ENCODE data around the gene USP35. TPM values are rescaled to one million over a fixed set of nuclear protein-coding genes. Genes with fewer than 3 reads are reported as not detected.

USP35 gene
- total RNA-seq, 4 donors from 2014 or later: 7.4 to 17.2 (median 10.9) TPM

DNA sequence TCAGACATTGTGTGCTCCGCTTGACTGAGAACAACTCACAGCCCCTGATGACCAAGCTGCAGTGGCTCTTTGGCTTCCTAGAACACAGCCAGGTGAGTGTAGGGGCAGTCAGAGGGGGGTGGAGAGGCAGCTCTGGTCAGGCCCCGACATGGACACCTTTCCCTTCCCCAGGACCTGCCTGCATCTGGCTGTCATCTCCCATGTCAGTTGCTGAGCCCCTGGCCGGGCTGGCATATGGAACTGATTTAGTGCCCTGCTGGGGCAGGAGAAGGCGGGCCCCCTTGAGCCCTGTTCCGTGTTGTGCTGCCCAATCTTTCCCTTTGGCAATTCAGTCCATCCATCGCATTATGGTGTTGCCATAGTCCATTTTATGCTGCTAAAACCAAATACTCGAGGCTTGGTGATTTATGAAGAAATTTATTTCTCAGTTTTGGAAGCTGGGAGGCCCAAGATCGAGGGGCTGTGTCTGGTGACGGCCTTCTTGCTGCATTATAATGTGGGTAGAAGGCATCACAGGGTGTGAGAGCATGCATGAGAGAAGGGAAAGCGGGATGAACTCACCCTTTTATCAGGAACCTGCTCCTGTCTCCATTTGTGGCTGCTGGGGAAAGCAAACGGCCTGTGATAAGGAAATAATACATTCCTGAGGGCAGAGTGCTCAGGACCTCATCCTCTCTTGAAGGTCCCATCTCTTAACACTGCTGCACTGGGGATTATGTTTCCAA lies 19.0 kb downstream of the USP35 start:
- no peak overlapping the region for H3K27ac ChIP-seq
- intact Hi-C loops (cut with DNase I; ENCODE audit: low total_unique reads): no loop called here
- TF ChIP-seq POLR2AphosphoS5 (IDR thresholded peaks at IDR 0.05) (no peak), POLR2A (IDR thresholded peaks at IDR 0.05) (no peak), EP300 (IDR thresholded peaks at IDR 0.05; ENCODE audit: low read depth) (no peak)
- TF ChIP-seq, protein P1, sequence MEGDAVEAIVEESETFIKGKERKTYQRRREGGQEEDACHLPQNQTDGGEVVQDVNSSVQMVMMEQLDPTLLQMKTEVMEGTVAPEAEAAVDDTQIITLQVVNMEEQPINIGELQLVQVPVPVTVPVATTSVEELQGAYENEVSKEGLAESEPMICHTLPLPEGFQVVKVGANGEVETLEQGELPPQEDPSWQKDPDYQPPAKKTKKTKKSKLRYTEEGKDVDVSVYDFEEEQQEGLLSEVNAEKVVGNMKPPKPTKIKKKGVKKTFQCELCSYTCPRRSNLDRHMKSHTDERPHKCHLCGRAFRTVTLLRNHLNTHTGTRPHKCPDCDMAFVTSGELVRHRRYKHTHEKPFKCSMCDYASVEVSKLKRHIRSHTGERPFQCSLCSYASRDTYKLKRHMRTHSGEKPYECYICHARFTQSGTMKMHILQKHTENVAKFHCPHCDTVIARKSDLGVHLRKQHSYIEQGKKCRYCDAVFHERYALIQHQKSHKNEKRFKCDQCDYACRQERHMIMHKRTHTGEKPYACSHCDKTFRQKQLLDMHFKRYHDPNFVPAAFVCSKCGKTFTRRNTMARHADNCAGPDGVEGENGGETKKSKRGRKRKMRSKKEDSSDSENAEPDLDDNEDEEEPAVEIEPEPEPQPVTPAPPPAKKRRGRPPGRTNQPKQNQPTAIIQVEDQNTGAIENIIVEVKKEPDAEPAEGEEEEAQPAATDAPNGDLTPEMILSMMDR (IDR thresholded peaks at IDR 0.05): no peak
- H3K9me3 ChIP-seq: no peaks in the 10 kb centered on the region
- H3K27me3 ChIP-seq: no peaks in the 10 kb centered on the region
- H3K36me3 ChIP-seq: peaks cover 0 to 5% (median 0%) of the 10 kb centered on the region in 4 donors
- H3K4me1 ChIP-seq: peaks cover 0 to under 1% (median 0%) of the 10 kb centered on the region in 4 donors
- 89 to 90% methylated on average over 8 to 11 of the region's 11 CpGs for WGBS, 2 donors (ENCODE audit: low coverage in 1 of 2)
- no peak for DNase-seq
- in situ Hi-C loops (cut with MboI; ENCODE audit: low pct_ligation_motif_present in 1 of 4, low pct_unique_long_range_greater_than_20kb in 1 of 4, low sequenced_read_pairs in 3 of 4): no loop called here
- H3K4me3 ChIP-seq: no peak overlapping the region

- Histone ChIP-seq H3K27ac (no peak overlapping the region), H3K27me3 (no peaks in the 10 kb centered on the region), H3K9me3 (no peaks in the 10 kb centered on the region), H3K4me1 (no peaks in the 10 kb centered on the region), H3K36me3 (peaks cover 0 to 5% (median 0%) of the 10 kb centered on the region in 4 donors), H3K4me3 (no peak overlapping the region)
- TF ChIP-seq POLR2AphosphoS5 (IDR thresholded peaks at IDR 0.05) (no peak), POLR2A (IDR thresholded peaks at IDR 0.05) (no peak), EP300 (IDR thresholded peaks at IDR 0.05; ENCODE audit: low read depth) (no peak)
- TF ChIP-seq, protein P1 (IDR thresholded peaks at IDR 0.05): no peak
- intact Hi-C loops (cut with DNase I; ENCODE audit: low total_unique reads): no loop called here
- 89 to 100% methylated on average over 4 to 16 of the region's 16 CpGs for WGBS, 2 donors (ENCODE audit: low coverage in 1 of 2)
- no peak for DNase-seq
- in situ Hi-C loops (cut with MboI; ENCODE audit: low pct_ligation_motif_present in 1 of 4, low pct_unique_long_range_greater_than_20kb in 1 of 4, low sequenced_read_pairs in 3 of 4): no loop called here
These were observed 19.8 kb downstream of the USP35 start for GRCh38 chr11:78208257-78209165.

DNA sequence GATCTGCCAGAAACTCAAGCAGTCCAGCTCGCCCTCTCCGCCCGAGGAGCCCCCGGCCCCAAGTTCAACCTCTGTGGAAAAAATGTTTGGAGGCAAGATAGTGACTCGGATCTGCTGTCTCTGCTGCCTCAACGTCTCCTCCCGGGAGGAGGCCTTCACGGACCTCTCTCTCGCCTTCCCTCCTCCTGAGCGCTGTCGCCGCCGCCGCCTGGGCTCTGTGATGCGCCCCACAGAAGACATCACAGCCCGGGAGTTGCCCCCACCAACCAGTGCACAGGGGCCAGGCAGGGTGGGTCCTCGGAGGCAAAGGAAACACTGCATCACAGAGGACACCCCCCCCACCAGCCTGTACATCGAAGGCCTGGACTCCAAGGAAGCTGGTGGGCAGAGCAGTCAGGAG lies 20.8 kb downstream of the USP35 start:
- 93% methylated on average over 18 of the region's 18 CpGs; no CpG with 5 or more reads in 1 of the 2 donors for WGBS, 2 donors (ENCODE audit: low coverage in 1 of 2)

More for the DNA sequence above, 20.8 kb downstream of the USP35 start:
- Histone ChIP-seq H3K36me3 (peaks cover 0 to 5% (median 0%) of the 10 kb centered on the region in 4 donors), H3K9me3 (no peaks in the 10 kb centered on the region), H3K4me1 (no peaks in the 10 kb centered on the region), H3K27me3 (no peaks in the 10 kb centered on the region), H3K27ac (no peak overlapping the region), H3K4me3 (no peak overlapping the region)
- intact Hi-C loops (cut with DNase I; ENCODE audit: low total_unique reads) (no loop called here), in situ Hi-C loops (cut with MboI; ENCODE audit: low pct_ligation_motif_present in 1 of 4, low pct_unique_long_range_greater_than_20kb in 1 of 4, low sequenced_read_pairs in 3 of 4) (no loop called here)
- no peak for DNase-seq
- TF ChIP-seq POLR2AphosphoS5 (IDR thresholded peaks at IDR 0.05) (no peak), POLR2A (IDR thresholded peaks at IDR 0.05) (no peak), EP300 (IDR thresholded peaks at IDR 0.05; ENCODE audit: low read depth) (no peak)
- TF ChIP-seq, protein P1 (IDR thresholded peaks at IDR 0.05): no peak
